ENCODE data around the gene GABARAPL2. TPM values are rescaled to one million over a fixed set of nuclear protein-coding genes. Genes with fewer than 3 reads are reported as not detected.
"Not testable (repeated sequence)": the region's sequence is repeated elsewhere in the genome, so short reads cannot be mapped to it uniquely, and the experiment has no call there.

GABARAPL2 gene
- total RNA-seq, 1 experiment from 2014 or later, result 48.7 TPM

DNA sequence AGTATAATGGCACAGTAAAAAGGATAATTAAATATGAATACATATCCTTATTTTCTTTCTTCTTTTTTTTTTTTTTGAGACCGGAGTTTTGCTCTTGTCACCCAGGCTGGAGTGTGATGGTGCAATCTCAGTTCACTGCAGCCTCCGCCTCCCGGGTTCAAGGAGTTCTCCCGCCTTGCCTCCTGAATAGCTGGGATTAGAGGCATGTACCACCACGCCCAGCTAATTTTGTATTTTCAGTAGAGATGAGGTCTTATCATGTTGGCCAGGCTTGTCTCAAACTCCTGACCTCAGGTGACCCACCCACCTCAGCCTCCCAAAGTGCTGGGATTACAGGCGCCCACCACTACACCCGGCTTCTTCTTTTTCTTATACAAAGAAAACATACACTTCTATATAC, 12.0 kb downstream of the GABARAPL2 start:
- in situ Hi-C loops (cut with HindIII; ENCODE audit: low pct_unique_long_range_greater_than_20kb, low sequenced_read_pairs), result no loop called here
- DNase-seq (ENCODE audit: low read depth, low spot score), result no peak

DNA sequence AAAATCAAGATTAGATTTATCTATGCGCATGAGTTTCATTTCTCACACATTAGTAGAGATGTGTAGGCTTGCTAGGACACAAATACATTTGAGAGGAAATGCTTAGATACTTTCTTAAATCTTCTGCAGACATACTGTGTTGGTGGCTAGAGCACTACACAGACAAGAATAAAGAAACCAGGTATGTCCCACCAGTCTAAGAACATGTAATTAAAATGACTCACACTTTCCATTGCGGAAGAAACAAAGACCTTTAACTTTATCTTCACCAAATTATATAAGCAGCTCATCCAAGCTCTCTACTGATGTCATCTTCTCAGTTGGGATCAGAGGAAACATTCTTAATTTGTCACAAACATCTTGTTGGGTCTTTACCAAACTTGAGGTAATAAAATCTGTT, 12.5 kb downstream of the GABARAPL2 start:
- in situ Hi-C loops (cut with HindIII; ENCODE audit: low pct_unique_long_range_greater_than_20kb, low sequenced_read_pairs), result no loop called here
- no peak for DNase-seq (ENCODE audit: low read depth, low spot score)

DNA sequence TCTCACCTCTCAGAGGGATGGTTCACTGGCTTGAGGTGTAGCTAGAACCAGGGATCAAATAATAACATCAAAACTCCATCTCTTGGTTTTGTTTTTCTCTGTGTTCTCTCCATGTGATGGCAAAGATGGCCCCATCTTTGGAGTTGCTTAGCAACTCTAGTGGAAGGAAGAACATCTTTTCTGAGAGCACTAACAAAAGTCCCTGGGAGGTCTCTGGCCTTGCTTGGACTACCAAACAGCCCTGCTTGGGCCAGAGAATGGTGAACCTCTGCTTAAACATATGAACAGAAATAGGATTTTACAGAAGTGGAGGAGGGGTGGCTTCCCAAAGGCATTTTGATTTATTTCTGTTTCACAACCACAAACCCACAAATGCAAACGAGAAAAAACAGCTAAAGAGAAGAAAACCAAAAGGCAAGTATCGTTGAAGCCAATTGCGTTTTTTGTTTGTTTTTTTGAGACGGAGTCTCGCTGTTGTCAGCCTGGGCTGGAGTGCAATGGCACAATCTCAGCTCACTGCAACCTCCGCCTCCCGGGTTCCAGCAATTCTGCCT, 13.2 kb downstream of the GABARAPL2 start:
- in situ Hi-C loops (cut with HindIII; ENCODE audit: low pct_unique_long_range_greater_than_20kb, low sequenced_read_pairs), result no loop called here
- DNase-seq (ENCODE audit: low read depth, low spot score), result no peak

DNA sequence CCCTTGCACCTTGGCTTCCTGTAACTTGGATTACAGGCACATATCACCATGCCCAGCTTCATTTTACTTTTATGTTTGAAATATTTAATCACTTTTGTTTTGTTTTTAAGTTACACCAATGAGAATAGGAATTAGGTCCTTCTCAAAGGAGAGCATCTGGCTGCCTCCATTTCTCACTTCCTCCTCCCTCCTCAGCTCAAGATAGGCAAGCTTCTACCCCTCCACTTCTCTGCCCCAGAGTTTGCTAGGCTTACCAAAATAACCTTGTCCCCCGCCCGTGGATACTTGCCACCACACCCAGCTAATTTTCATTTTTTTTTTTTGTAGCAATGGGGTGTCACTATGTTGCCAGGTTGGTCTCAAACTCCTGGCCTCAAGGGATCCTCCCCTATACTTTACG, 17.9 kb downstream of the GABARAPL2 start:
- DNase-seq (ENCODE audit: low read depth, low spot score), result no peak
- in situ Hi-C loops (cut with HindIII; ENCODE audit: low pct_unique_long_range_greater_than_20kb, low sequenced_read_pairs), result no loop called here

- in situ Hi-C loops (cut with HindIII; ENCODE audit: low pct_unique_long_range_greater_than_20kb, low sequenced_read_pairs), result no loop called here
- no peak for DNase-seq (ENCODE audit: low read depth, low spot score)
These were observed 22.5 kb downstream of the GABARAPL2 start for GRCh38 chr16:75588716-75589115.

DNA sequence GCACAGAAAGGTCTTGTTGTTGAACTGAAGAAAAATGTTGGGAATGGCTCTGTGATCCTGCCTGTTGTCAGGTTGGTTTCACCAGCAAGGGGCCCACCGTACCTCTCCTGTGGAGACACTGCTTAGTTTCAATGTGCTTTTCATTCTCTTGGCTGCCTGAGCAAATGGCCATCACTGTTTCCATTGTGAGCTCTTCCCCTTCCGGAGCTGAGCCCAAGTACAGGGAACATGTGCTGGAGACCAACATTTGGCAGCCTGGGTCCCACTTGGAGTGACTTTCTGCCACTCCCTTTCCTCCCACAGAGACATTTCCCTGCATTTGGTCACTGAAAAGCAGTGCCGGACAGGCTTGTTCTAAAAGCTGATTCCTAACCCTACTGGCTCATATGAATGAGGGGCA, 23.1 kb downstream of the GABARAPL2 start:
- no peak for DNase-seq (ENCODE audit: low read depth, low spot score)
- in situ Hi-C loops (cut with HindIII; ENCODE audit: low pct_unique_long_range_greater_than_20kb, low sequenced_read_pairs), result no loop called here

DNA sequence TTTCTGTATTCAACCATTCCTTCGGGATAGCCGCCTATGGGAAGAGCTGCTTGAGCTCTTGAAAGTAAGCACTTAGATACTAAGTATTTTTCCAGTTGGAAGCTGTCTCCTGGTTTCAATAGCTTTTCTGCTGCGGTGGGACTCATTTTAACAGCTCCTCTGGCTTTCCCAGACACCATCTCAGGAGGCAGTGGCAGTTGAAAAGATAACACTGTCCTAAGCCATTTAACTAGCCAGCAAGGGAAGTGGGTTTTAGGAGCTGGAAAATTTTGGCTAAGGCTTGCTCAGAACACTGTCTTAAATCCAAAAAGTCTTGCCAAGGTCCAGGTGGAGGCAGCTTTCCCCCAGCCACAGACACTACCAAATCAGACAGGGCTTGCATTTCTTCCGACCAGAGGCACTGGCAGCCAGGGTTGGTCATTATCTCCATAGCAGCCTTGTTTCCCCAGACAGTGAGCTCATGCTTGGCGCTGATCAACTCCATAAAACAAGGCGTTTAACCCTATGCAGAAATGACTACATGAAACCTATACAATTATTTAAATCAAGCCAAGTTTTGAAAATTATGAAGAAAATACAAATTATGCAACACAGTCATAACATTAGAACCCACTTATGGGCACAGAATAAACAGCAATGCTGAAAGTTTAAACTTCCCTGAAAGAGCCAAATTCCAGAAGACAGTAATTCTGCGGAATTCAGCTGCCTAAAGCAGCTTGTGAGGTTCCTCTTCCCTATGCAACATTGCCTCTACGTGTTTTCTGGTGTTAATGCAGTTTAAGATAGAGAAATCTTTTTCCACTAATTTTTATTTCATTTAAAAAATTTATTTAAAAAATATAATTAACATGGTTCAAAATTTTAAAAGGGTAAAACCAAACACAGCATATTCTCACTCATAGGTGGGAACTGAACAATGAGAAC, 25.0 kb downstream of the GABARAPL2 start:
- no peak for DNase-seq (ENCODE audit: low read depth, low spot score)
- in situ Hi-C loops (cut with HindIII; ENCODE audit: low pct_unique_long_range_greater_than_20kb, low sequenced_read_pairs), result no loop called here

- in situ Hi-C loops (cut with HindIII; ENCODE audit: low pct_unique_long_range_greater_than_20kb, low sequenced_read_pairs); DNase-seq (ENCODE audit: low read depth, low spot score): not testable (repeated sequence)
These were observed 25.7 kb downstream of the GABARAPL2 start for GRCh38 chr16:75591927-75592326.

DNA sequence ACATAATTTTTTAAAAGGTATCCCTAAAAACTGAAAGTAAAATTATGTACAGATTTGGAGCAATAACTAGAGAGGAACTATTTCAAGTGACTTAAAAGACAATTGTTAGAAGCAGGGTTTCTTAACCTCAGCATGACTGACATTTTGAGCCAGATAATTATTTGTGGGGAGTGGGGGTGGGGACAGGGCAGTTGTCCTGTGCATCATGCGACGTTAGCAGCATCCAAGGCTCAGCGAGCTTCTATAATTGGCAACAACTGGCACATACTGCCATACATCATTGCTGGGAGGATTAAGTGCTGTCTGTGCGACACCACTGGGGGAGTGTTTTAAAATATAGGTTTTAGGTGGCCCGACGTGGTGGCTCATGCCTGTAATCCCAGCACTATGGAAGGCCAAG, 27.1 kb downstream of the GABARAPL2 start:
- no peak for DNase-seq (ENCODE audit: low read depth, low spot score)
- in situ Hi-C loops (cut with HindIII; ENCODE audit: low pct_unique_long_range_greater_than_20kb, low sequenced_read_pairs), result no loop called here

DNA sequence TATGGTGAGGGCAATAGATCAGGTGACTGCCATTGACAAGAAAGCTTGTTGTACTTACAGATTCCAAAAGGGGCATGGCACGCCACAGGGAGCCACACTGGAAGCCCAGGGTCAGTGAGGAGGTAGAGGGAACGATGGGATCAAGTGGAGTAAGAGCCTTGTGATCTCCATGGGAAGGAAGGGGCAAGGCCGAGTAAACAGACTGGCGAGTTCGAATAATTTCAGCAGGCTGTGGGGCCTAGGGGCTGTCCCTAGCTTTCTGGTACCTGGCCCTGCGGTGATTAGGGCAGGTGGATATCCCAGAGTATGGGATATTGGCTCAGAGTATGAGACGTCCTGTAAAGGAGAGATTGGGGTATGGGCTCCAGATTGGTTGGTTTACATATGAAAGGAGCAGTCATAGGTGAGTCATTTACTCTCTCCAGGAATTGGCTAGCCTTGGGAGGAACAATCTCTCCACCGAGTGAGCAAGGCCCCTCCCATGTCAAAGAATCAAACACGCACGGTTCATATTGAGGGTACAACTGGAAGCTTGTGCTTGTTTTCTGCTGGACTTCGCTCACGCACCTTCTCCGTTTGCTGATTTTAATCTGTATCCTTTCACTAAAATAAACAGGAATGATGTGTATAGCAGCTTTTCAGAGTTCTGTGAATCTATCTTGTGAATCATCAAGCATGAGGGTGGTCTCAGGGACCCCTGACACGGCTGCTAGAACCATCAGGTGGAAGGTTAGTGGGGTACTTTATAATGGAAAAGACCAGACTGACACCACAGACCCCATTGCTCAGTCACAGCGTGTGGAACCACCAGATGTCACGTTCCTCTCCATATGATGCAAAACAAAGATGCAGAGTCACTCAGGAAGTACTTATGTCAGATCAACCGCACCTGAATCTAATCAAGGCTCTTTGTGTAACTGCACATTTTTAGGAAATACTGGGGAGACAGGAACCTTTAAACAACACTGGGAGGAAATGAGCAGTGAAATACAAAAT, 27.9 kb downstream of the GABARAPL2 start:
- DNase-seq (ENCODE audit: low read depth, low spot score), result no peak
- in situ Hi-C loops (cut with HindIII; ENCODE audit: low pct_unique_long_range_greater_than_20kb, low sequenced_read_pairs), result no loop called here

- DNase-seq (ENCODE audit: low read depth, low spot score), result no peak
- in situ Hi-C loops (cut with HindIII; ENCODE audit: low pct_unique_long_range_greater_than_20kb, low sequenced_read_pairs), result no loop called here
These were observed 33.5 kb downstream of the GABARAPL2 start for GRCh38 chr16:75599452-75600277.

- DNase-seq (ENCODE audit: low read depth, low spot score), result no peak
- in situ Hi-C loops (cut with HindIII; ENCODE audit: low pct_unique_long_range_greater_than_20kb, low sequenced_read_pairs), result no loop called here
These were observed 37.1 kb downstream of the GABARAPL2 start for GRCh38 chr16:75603241-75603640.

DNA sequence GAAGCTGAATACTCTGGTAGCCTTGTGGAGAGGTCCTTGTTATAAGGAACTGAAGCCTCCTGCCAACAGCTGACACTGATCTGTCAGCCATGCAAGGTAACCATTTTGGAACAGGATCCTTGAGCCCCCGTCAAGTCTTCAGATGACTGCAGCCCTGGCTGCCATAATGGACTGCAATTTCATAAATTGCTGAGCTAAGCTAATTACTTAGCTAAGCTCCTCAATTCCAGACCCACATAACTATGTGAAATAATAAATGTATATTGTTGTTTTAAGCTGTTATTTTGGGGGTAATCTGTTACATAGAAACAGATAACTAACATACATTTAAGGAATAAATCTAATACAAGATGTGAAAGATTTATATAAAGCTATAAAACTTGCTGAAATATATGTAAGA, 40.3 kb downstream of the GABARAPL2 start:
- DNase-seq (ENCODE audit: low read depth, low spot score), result no peak
- in situ Hi-C loops (cut with HindIII; ENCODE audit: low pct_unique_long_range_greater_than_20kb, low sequenced_read_pairs), result no loop called here

- no peak for DNase-seq (ENCODE audit: low read depth, low spot score)
- in situ Hi-C loops (cut with HindIII; ENCODE audit: low pct_unique_long_range_greater_than_20kb, low sequenced_read_pairs), result no loop called here
These were observed 48.1 kb downstream of the GABARAPL2 start for GRCh38 chr16:75614066-75614897.

GRCh38 chr16:75615619-75616018, 49.4 kb downstream of the GABARAPL2 start:
- DNase-seq (ENCODE audit: low read depth, low spot score), result no peak
- in situ Hi-C loops (cut with HindIII; ENCODE audit: low pct_unique_long_range_greater_than_20kb, low sequenced_read_pairs), result no loop called here

GRCh38 chr16:75616521-75617010, 50.4 kb downstream of the GABARAPL2 start:
- DNase-seq (ENCODE audit: low read depth, low spot score), result no peak
- in situ Hi-C loops (cut with HindIII; ENCODE audit: low pct_unique_long_range_greater_than_20kb, low sequenced_read_pairs), result no loop called here
